ENCODE results near the gene GCM1. TPM values are rescaled to one million over a fixed set of nuclear protein-coding genes. Genes with fewer than 3 reads are reported as not detected.
A peak's percentile ranks its signal among the peaks of the same experiment; 100 is the strongest.
"Not testable (repeated sequence)": the region's sequence is repeated elsewhere in the genome, so short reads cannot be mapped to it uniquely, and the experiment has no call there.

The GCM1 gene
- 0.20 TPM for polyA plus RNA-seq (ENCODE audit: insufficient read length)
- long read RNA-seq, donor 1, result 0 reads
- long read RNA-seq, donor 2, result 0 reads
- long read RNA-seq, donor 3, result 0 reads
- long read RNA-seq, donor 4, result 0 reads
- long read RNA-seq, donor 5, result 0 reads
- long read RNA-seq, donor 6, result 0 reads
- long read RNA-seq, donor 7, result 0 reads
- long read RNA-seq, donor 8, result 0 reads

GRCh38 chr6:53148684-53149083, at the start of gene GCM1:
Gene GCM1 (minus strand): TSS chr6:53148841. CDS start chr6:53145632, 3,209 bp downstream.
- DNase-seq, result no peak

GRCh38 chr6:53197553-53197952, 48.9 kb upstream of the GCM1 start:
- no peak for DNase-seq

- no peak for DNase-seq
Observed at GRCh38 chr6:53195048-53195447, 46.4 kb upstream of the GCM1 start.

GRCh38 chr6:53192682-53193188, 44.1 kb upstream of the GCM1 start:
- DNase-seq, result peak; percentile 25

GRCh38 chr6:53189554-53189953, 40.9 kb upstream of the GCM1 start:
- DNase-seq, result no peak

GRCh38 chr6:53188833-53189232, 40.2 kb upstream of the GCM1 start:
- DNase-seq, result no peak

- no peak for DNase-seq
Observed at GRCh38 chr6:53180678-53181077, 32.0 kb upstream of the GCM1 start.

- no peak for DNase-seq
Observed at GRCh38 chr6:53179961-53180651, 31.5 kb upstream of the GCM1 start.

GRCh38 chr6:53178837-53179432, 30.3 kb upstream of the GCM1 start:
- DNase-seq, result no peak

GRCh38 chr6:53175027-53175426, 26.4 kb upstream of the GCM1 start:
- DNase-seq, result no peak

GRCh38 chr6:53172468-53172803, 23.8 kb upstream of the GCM1 start:
- no peak for DNase-seq

- peak; percentile 72 for DNase-seq
Observed at GRCh38 chr6:53171605-53172467, 23.2 kb upstream of the GCM1 start.

- no peak for DNase-seq
Observed at GRCh38 chr6:53168516-53169267, 20.1 kb upstream of the GCM1 start.

GRCh38 chr6:53165293-53165692, 16.7 kb upstream of the GCM1 start:
- no peak for DNase-seq

- DNase-seq, result no peak
Observed at GRCh38 chr6:53162606-53163005, 14.0 kb upstream of the GCM1 start.

- DNase-seq, result no peak
Observed at GRCh38 chr6:53161481-53162009, 12.9 kb upstream of the GCM1 start.

GRCh38 chr6:53159558-53159957, 10.9 kb upstream of the GCM1 start:
- DNase-seq, result no peak

GRCh38 chr6:53158076-53158475, 9.4 kb upstream of the GCM1 start:
- DNase-seq, result not testable (repeated sequence)

- not testable (repeated sequence) for DNase-seq
Observed at GRCh38 chr6:53155279-53155678, 6.6 kb upstream of the GCM1 start.

GRCh38 chr6:53154794-53155193, 6.2 kb upstream of the GCM1 start:
- DNase-seq, result no peak

GRCh38 chr6:53154071-53154470, 5.4 kb upstream of the GCM1 start:
- no peak for DNase-seq

- DNase-seq, result no peak
Observed at GRCh38 chr6:53152576-53152975, 3.9 kb upstream of the GCM1 start.

Data from left kidney (tissue), 8 donors.